CD4-positive, alpha-beta T cell treated with Interleukin-6 at 100 ng/mL for 8 hours (primary cell): ENCODE results near the gene TRIM26.

ENCODE experiments used
- DNase-seq: peaks from one replicate; pipeline ENCODE4 v3.0.0-alpha.2; 2020; ENCODE audit warnings: mixed read lengths, low spot score

The TRIM26 gene

GRCh38 chr6:30207619-30208295 is 5.4 kb downstream of the TRIM26 start:
- DNase-seq: no peak

- no peak for DNase-seq
These were observed 6.2 kb downstream of the TRIM26 start for GRCh38 chr6:30206799-30207618.

- DNase-seq: no peak
These were observed 7.1 kb downstream of the TRIM26 start for GRCh38 chr6:30206152-30206551.

GRCh38 chr6:30204116-30204515 is 9.1 kb downstream of the TRIM26 start:
- DNase-seq: no peak

- DNase-seq: no peak
These were observed 10.8 kb downstream of the TRIM26 start for GRCh38 chr6:30202366-30202765.

GRCh38 chr6:30200551-30201281 is 12.5 kb downstream of the TRIM26 start:
- DNase-seq: no peak

GRCh38 chr6:30198166-30199084 is 14.8 kb downstream of the TRIM26 start:
- no peak for DNase-seq

GRCh38 chr6:30196376-30196775 is 16.8 kb downstream of the TRIM26 start:
- no peak for DNase-seq

- DNase-seq: no peak
These were observed 17.3 kb downstream of the TRIM26 start for GRCh38 chr6:30195951-30196350.

- no peak for DNase-seq
These were observed 18.2 kb downstream of the TRIM26 start for GRCh38 chr6:30194797-30195690.

GRCh38 chr6:30192076-30192475 is 21.1 kb downstream of the TRIM26 start:
- no peak for DNase-seq

GRCh38 chr6:30188541-30188940 is 24.7 kb downstream of the TRIM26 start:
- DNase-seq: no peak

GRCh38 chr6:30185846-30186484 is 27.2 kb downstream of the TRIM26 start:
- no peak for DNase-seq

- no peak for DNase-seq
These were observed 28.7 kb downstream of the TRIM26 start for GRCh38 chr6:30184417-30185031.

- DNase-seq: no peak
These were observed 33.1 kb downstream of the TRIM26 start for GRCh38 chr6:30180145-30180544.

GRCh38 chr6:30178837-30179236 is 34.4 kb downstream of the TRIM26 start:
- no peak for DNase-seq

GRCh38 chr6:30175765-30176164 is 37.4 kb downstream of the TRIM26 start:
- DNase-seq: no peak

GRCh38 chr6:30172681-30173080 is 40.5 kb downstream of the TRIM26 start:
- no peak for DNase-seq

- DNase-seq: no peak
These were observed 41.3 kb downstream of the TRIM26 start for GRCh38 chr6:30171677-30172471.
